Activated CD4-positive, alpha-beta T cell treated with anti-CD3 and anti-CD28 coated beads, Interleukin-2, amount 50 U/mL, for 48 hours (primary cell): Measurements from ENCODE around the gene PTBP3.

Experiments used
- DNase-seq, 2 experiments: peaks; one replicate each; pipeline ENCODE4 v3.0.0-alpha.2; 2020

PTBP3 gene

GRCh38 chr9:112261133-112261532 is 72.3 kb downstream of the PTBP3 start:
- no peak for DNase-seq

- no peak for DNase-seq
Observed at GRCh38 chr9:112258106-112258505, 75.3 kb downstream of the PTBP3 start.

GRCh38 chr9:112252194-112252593 is 81.2 kb downstream of the PTBP3 start:
- peak in 1 of 2 experiments; percentile 22 for DNase-seq

- DNase-seq, result no peak
Observed at GRCh38 chr9:112249277-112249676, 84.1 kb downstream of the PTBP3 start.

- no peak for DNase-seq
Observed at GRCh38 chr9:112248722-112249121, 84.7 kb downstream of the PTBP3 start.

GRCh38 chr9:112247090-112247489 is 86.3 kb downstream of the PTBP3 start:
- DNase-seq, result no peak

GRCh38 chr9:112245126-112245525 is 88.3 kb downstream of the PTBP3 start:
- no peak for DNase-seq

- DNase-seq, result no peak
Observed at GRCh38 chr9:112242147-112242804, 91.1 kb downstream of the PTBP3 start.

- no peak for DNase-seq
Observed at GRCh38 chr9:112241491-112241890, 91.9 kb downstream of the PTBP3 start.

GRCh38 chr9:112239708-112240107 is 93.7 kb downstream of the PTBP3 start:
- DNase-seq, result no peak

- DNase-seq, result no peak
Observed at GRCh38 chr9:112239284-112239683, 94.1 kb downstream of the PTBP3 start.

- no peak for DNase-seq
Observed at GRCh38 chr9:112234779-112235178, 98.6 kb downstream of the PTBP3 start.

- DNase-seq, result no peak
Observed at GRCh38 chr9:112233769-112234168, 99.7 kb downstream of the PTBP3 start.

- DNase-seq, result no peak
Observed at GRCh38 chr9:112232233-112232632, 101.2 kb downstream of the PTBP3 start.

GRCh38 chr9:112226091-112226490 is 107.3 kb downstream of the PTBP3 start:
- DNase-seq, result no peak

GRCh38 chr9:112224401-112225289 is 108.8 kb downstream of the PTBP3 start:
- DNase-seq, result no peak

GRCh38 chr9:112218908-112219307 is 114.5 kb downstream of the PTBP3 start:
- DNase-seq, result no peak

- no peak for DNase-seq
Observed at GRCh38 chr9:112212926-112213325, 120.5 kb downstream of the PTBP3 start.

- no peak for DNase-seq
Observed at GRCh38 chr9:112207451-112207850, 126.0 kb downstream of the PTBP3 start.

- no peak for DNase-seq
Observed at GRCh38 chr9:112203536-112203935, 129.9 kb downstream of the PTBP3 start.

- DNase-seq, result no peak
Observed at GRCh38 chr9:112200711-112201110, 132.7 kb downstream of the PTBP3 start.

- DNase-seq, result no peak
Observed at GRCh38 chr9:112198646-112199045, 134.8 kb downstream of the PTBP3 start.

GRCh38 chr9:112194969-112195431 is 138.4 kb downstream of the PTBP3 start:
- DNase-seq, result no peak
